ENCODE measurements around the gene F5.
"Not testable (repeated sequence)": the region's sequence is repeated elsewhere in the genome, so short reads cannot be mapped to it uniquely, and the experiment has no call there.

F5 gene

GRCh38 chr1:169503601-169504000, 82.7 kb downstream of the F5 start:
- DNase-seq = not testable (repeated sequence)

GRCh38 chr1:169499807-169500206, 86.5 kb downstream of the F5 start:
- no peak for DNase-seq

GRCh38 chr1:169497317-169497716, 89.0 kb downstream of the F5 start:
- no peak for DNase-seq

GRCh38 chr1:169495916-169496315, 90.4 kb downstream of the F5 start:
- no peak for DNase-seq

GRCh38 chr1:169495046-169495775, 91.1 kb downstream of the F5 start:
- DNase-seq = no peak

GRCh38 chr1:169494343-169494742, 91.9 kb downstream of the F5 start:
- no peak for DNase-seq

- no peak for DNase-seq
These were observed 93.0 kb downstream of the F5 start for GRCh38 chr1:169493251-169493650.

- no peak for DNase-seq
These were observed 94.4 kb downstream of the F5 start for GRCh38 chr1:169491845-169492281.

GRCh38 chr1:169488157-169488556, 98.1 kb downstream of the F5 start:
- DNase-seq = no peak

- no peak for DNase-seq
These were observed 98.7 kb downstream of the F5 start for GRCh38 chr1:169487561-169487960.

- DNase-seq = no peak
These were observed 99.1 kb downstream of the F5 start for GRCh38 chr1:169487133-169487532.

- peak in 1 of 2 experiments; percentile 44 for DNase-seq
These were observed 99.8 kb downstream of the F5 start for GRCh38 chr1:169486281-169487051.

GRCh38 chr1:169485431-169486280, 100.6 kb downstream of the F5 start, which contains the start of gene SLC19A2:
TSS of gene SLC19A2 (minus strand) at chr1:169485944. CDS start at chr1:169485766, 178 bp downstream.
- peak; percentile 99 for DNase-seq

GRCh38 chr1:169484683-169485430, 101.4 kb downstream of the F5 start:
- peak; percentile 26 to 36 for DNase-seq

- DNase-seq = no peak
These were observed 102.2 kb downstream of the F5 start for GRCh38 chr1:169484101-169484500.

- peak; percentile 5 to 20 for DNase-seq
These were observed 102.7 kb downstream of the F5 start for GRCh38 chr1:169483500-169483966.

- no peak for DNase-seq
These were observed 106.8 kb downstream of the F5 start for GRCh38 chr1:169479363-169480066.

- no peak for DNase-seq
These were observed 108.1 kb downstream of the F5 start for GRCh38 chr1:169478094-169478672.

- no peak for DNase-seq
These were observed 110.4 kb downstream of the F5 start for GRCh38 chr1:169475806-169476387.

- DNase-seq = no peak
These were observed 111.8 kb downstream of the F5 start for GRCh38 chr1:169474302-169474995.
